ENCODE results near the gene HGD.

GRCh38 chr3:120622457-120622856, 59.6 kb downstream of the HGD start:
- TF ChIP-seq CTCF (IDR thresholded peaks at IDR 0.05) (no peak), POLR2AphosphoS5 (IDR thresholded peaks at IDR 0.05) (no peak), POLR2A (IDR thresholded peaks at IDR 0.05) (no peak)
